ENCODE data around the gene SCNN1A. TPM values are rescaled to one million over a fixed set of nuclear protein-coding genes. Genes with fewer than 3 reads are reported as not detected.
"Not testable (repeated sequence)": the region's sequence is repeated elsewhere in the genome, so short reads cannot be mapped to it uniquely, and the experiment has no call there.

SCNN1A gene
- total RNA-seq, 2 donors from 2014 or later = 16.4 to 33.5 TPM

GRCh38 chr12:6346235-6346832, 29.0 kb downstream of the SCNN1A start:
- H3K27me3 ChIP-seq (replicated peaks; ENCODE audit: insufficient read depth) = no peaks in the 10 kb centered on the region
- peak overlapping the region; percentile 98 to 99 for H3K27ac ChIP-seq
- DNase-seq (ENCODE audit: low spot score) (no peak), ATAC-seq (ENCODE audit: insufficient number of reproducible peaks, low FRiP score, low read depth) (no peak)
- H3K4me1 ChIP-seq (ENCODE audit: control insufficient read depth in 1 of 2, low read depth in 2 of 2) = peaks cover 26 to 64% of the 10 kb centered on the region in 2 donors
- TF ChIP-seq, protein P1, sequence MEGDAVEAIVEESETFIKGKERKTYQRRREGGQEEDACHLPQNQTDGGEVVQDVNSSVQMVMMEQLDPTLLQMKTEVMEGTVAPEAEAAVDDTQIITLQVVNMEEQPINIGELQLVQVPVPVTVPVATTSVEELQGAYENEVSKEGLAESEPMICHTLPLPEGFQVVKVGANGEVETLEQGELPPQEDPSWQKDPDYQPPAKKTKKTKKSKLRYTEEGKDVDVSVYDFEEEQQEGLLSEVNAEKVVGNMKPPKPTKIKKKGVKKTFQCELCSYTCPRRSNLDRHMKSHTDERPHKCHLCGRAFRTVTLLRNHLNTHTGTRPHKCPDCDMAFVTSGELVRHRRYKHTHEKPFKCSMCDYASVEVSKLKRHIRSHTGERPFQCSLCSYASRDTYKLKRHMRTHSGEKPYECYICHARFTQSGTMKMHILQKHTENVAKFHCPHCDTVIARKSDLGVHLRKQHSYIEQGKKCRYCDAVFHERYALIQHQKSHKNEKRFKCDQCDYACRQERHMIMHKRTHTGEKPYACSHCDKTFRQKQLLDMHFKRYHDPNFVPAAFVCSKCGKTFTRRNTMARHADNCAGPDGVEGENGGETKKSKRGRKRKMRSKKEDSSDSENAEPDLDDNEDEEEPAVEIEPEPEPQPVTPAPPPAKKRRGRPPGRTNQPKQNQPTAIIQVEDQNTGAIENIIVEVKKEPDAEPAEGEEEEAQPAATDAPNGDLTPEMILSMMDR (IDR thresholded peaks at IDR 0.05) = no peak
- no peak overlapping the region for H3K4me3 ChIP-seq
- no peaks in the 10 kb centered on the region for H3K9me3 ChIP-seq
- H3K36me3 ChIP-seq = no peaks in the 10 kb centered on the region

GRCh38 chr12:6345319-6346091, 29.9 kb downstream of the SCNN1A start:
- H3K4me3 ChIP-seq = peak overlapping the region; percentile 30
- H3K9me3 ChIP-seq = no peaks in the 10 kb centered on the region
- ATAC-seq (ENCODE audit: insufficient number of reproducible peaks, low FRiP score, low read depth) = peak; percentile 77
- H3K27ac ChIP-seq = peak overlapping the region; percentile 98 to 99
- DNase-seq (ENCODE audit: low spot score) = peak; percentile 93
- H3K4me1 ChIP-seq (ENCODE audit: control insufficient read depth in 1 of 2, low read depth in 2 of 2) = peaks cover 26 to 64% of the 10 kb centered on the region in 2 donors
- TF ChIP-seq, protein P1 (IDR thresholded peaks at IDR 0.05) = no peak
- H3K36me3 ChIP-seq = no peaks in the 10 kb centered on the region
- no peaks in the 10 kb centered on the region for H3K27me3 ChIP-seq (replicated peaks; ENCODE audit: insufficient read depth)

- Histone ChIP-seq H3K27ac (peak overlapping the region; percentile 98 to 99), H3K4me1 (ENCODE audit: control insufficient read depth in 1 of 2, low read depth in 2 of 2) (peaks cover 26 to 66% of the 10 kb centered on the region in 2 donors)
- H3K9me3 ChIP-seq; DNase-seq (ENCODE audit: low spot score); ATAC-seq (ENCODE audit: insufficient number of reproducible peaks, low FRiP score, low read depth); H3K36me3 ChIP-seq; H3K27me3 ChIP-seq (replicated peaks; ENCODE audit: insufficient read depth); H3K4me3 ChIP-seq: not testable (repeated sequence)
Measured at GRCh38 chr12:6344101-6344660, 31.2 kb downstream of the SCNN1A start.

GRCh38 chr12:6343518-6343917, 31.8 kb downstream of the SCNN1A start:
- H3K4me1 ChIP-seq (ENCODE audit: control insufficient read depth in 1 of 2, low read depth in 2 of 2) = peaks cover 28 to 72% of the 10 kb centered on the region in 2 donors
- H3K9me3 ChIP-seq = no peaks in the 10 kb centered on the region
- DNase-seq (ENCODE audit: low spot score) (no peak), ATAC-seq (ENCODE audit: insufficient number of reproducible peaks, low FRiP score, low read depth) (no peak)
- TF ChIP-seq, protein P1 (IDR thresholded peaks at IDR 0.05) = no peak
- no peak overlapping the region for H3K4me3 ChIP-seq
- peak overlapping the region; percentile 98 to 99 for H3K27ac ChIP-seq
- H3K27me3 ChIP-seq (replicated peaks; ENCODE audit: insufficient read depth) = no peaks in the 10 kb centered on the region
- H3K36me3 ChIP-seq = no peaks in the 10 kb centered on the region

DNA sequence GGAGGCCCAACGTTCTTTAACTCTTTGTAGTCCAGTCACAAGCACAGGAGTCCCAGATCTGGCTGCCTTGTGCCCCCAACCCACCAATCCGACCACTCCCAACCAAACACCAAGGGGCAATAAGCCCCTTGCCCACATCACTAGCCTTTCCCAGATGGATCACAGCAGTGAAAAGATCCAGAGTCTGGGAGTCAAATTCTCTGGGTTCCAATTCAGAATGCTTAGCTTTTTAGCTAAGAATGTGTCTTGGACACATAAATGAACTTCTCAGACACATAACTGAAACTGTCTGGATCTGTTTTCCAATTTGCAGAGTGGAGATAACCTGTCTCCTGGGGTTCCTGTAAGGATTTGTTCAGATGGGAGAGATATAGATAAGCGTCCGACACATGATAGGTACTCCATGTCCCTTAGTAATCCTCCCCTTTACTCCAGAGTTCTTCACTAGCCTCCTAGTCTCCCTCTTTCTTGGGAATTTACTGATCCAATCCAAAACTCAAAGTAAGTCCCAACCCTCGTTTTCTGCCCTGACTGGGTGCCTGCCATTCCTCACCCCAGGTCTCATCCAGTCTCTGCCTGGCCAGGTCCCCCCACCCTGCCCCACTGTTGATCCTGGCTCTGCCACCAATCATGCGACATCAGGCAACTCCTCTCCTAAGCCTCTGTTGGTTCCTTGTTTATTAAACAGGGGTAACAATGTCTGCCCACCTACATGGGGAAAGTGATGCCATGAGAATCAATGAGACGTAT, 33.0 kb downstream of the SCNN1A start:
- H3K4me3 ChIP-seq = peak overlapping the region; percentile 89
- no peaks in the 10 kb centered on the region for H3K27me3 ChIP-seq (replicated peaks; ENCODE audit: insufficient read depth)
- no peak for DNase-seq (ENCODE audit: low spot score)
- ATAC-seq (ENCODE audit: insufficient number of reproducible peaks, low FRiP score, low read depth) = no peak
- peaks cover 33 to 74% of the 10 kb centered on the region in 2 donors for H3K4me1 ChIP-seq (ENCODE audit: control insufficient read depth in 1 of 2, low read depth in 2 of 2)
- H3K9me3 ChIP-seq = no peaks in the 10 kb centered on the region
- TF ChIP-seq, protein P1 (IDR thresholded peaks at IDR 0.05) = no peak
- H3K36me3 ChIP-seq = no peaks in the 10 kb centered on the region
- peak overlapping the region; percentile 98 to 99 for H3K27ac ChIP-seq
